Activated T-cell treated with anti-CD3 and anti-CD28 coated beads, Interleukin-2, amount 50 U/mL, for 48 hours (primary cell): ENCODE measurements around the gene MIOS.
"Not testable (repeated sequence)": the region's sequence is repeated elsewhere in the genome, so short reads cannot be mapped to it uniquely, and the experiment has no call there.

Experiments
- DNase-seq, 2 experiments: peaks; one replicate each; pipeline ENCODE4 v3.0.0-alpha.2; 2020

Gene MIOS

GRCh38 chr7:7651479-7651878 is 84.8 kb downstream of the MIOS start:
- no peak for DNase-seq

GRCh38 chr7:7652798-7653540 is 86.3 kb downstream of the MIOS start:
- no peak for DNase-seq

GRCh38 chr7:7653593-7654187 is 87.0 kb downstream of the MIOS start:
- peak; percentile 35 to 48 for DNase-seq

- no peak for DNase-seq
Measured at GRCh38 chr7:7654964-7655715, 88.5 kb downstream of the MIOS start.

- not testable (repeated sequence) for DNase-seq
Measured at GRCh38 chr7:7656459-7656858, 89.8 kb downstream of the MIOS start.
